Activated CD8-positive, alpha-beta T cell treated with anti-CD3 and anti-CD28 coated beads for 36 hours (primary cell): ENCODE measurements around the gene FLT4. TPM values are rescaled to one million over a fixed set of nuclear protein-coding genes. Genes with fewer than 3 reads are reported as not detected.

Experiments
- ATAC-seq: fragments of 200-7000 bp; cut with Tn5 transposase; one replicate; pipeline ENCODE4 v1.10.0; 2021; ENCODE audit warnings: mild to moderate bottlenecking, moderate library complexity
- CTCF ChIA-PET: fragments of 350-600 bp; sonication (Branson Sonifier 250); formaldehyde crosslinking; loops from one replicate; lab custom pipeline; 2021; ENCODE audit warnings: antibody characterized with exemption; lab: Charles Lee
- POLR2A ChIA-PET: fragments of 350-600 bp; sonication (Branson Sonifier 250); formaldehyde crosslinking; loops from one replicate; lab custom pipeline; 2021; ENCODE audit warnings: antibody characterized with exemption; lab: Charles Lee
- DNase-seq: peaks from one replicate; pipeline ENCODE4 v3.0.0-alpha.2; 2020
- H3K27ac Mint-ChIP-seq: one replicate; pipeline ENCODE4 v1.8.0; 2021; ENCODE audit warnings: mild to moderate bottlenecking, mixed read lengths
- H3K27me3 Mint-ChIP-seq: one replicate; pipeline ENCODE4 v1.8.0; 2021; ENCODE audit warnings: mixed read lengths
- H3K36me3 Mint-ChIP-seq: one replicate; pipeline ENCODE4 v1.8.0; 2021; ENCODE audit warnings: low read depth, mixed read lengths
- H3K4me1 Mint-ChIP-seq: one replicate; pipeline ENCODE4 v1.8.0; 2021; ENCODE audit warnings: low read depth, mixed read lengths
- H3K4me3 Mint-ChIP-seq: one replicate; pipeline ENCODE4 v1.8.0; 2021; ENCODE audit warnings: mild to moderate bottlenecking, moderate library complexity, mixed read lengths
- H3K9me3 Mint-ChIP-seq: one replicate; pipeline ENCODE4 v1.8.0; 2021; ENCODE audit warnings: mixed read lengths
- CTCF ChIP-seq: fragments of 200-600 bp; IDR thresholded peaks from one replicate; pipeline ENCODE4 v1.8.0; 2022; ENCODE audit warnings: antibody characterized with exemption, mild to moderate bottlenecking
- intact Hi-C: fragments of 100-400 bp; cut with micrococcal nuclease; formaldehyde crosslinking; loops from one replicate; pipeline ENCODE4 v1.10.0; 2022
- total RNA-seq, 2 experiments: library from RNA; stranded (reverse); gene quantifications; one replicate each; pipeline ENCODE4 v1.2.3, GENCODE V29; 2021

Gene FLT4
- total RNA-seq, 2 experiments from 2014 or later = 3.3 to 4.4 TPM

- Mint-ChIP-seq H3K27me3 (peaks cover 4% of the 10 kb centered on the region), H3K9me3 (no peaks in the 10 kb centered on the region), H3K27ac (no peak overlapping the region), H3K36me3 (no peaks in the 10 kb centered on the region), H3K4me3 (no peak overlapping the region), H3K4me1 (no peaks in the 10 kb centered on the region)
- TF ChIP-seq CTCF = no peak
- ChIA-PET POLR2A (no interaction called here), CTCF (no interaction called here)
- DNase-seq (no peak), ATAC-seq (no peak)
- intact Hi-C loops = no loop called here
Observed at GRCh38 chr5:180642779-180643178, 6.6 kb downstream of the FLT4 start.

DNA sequence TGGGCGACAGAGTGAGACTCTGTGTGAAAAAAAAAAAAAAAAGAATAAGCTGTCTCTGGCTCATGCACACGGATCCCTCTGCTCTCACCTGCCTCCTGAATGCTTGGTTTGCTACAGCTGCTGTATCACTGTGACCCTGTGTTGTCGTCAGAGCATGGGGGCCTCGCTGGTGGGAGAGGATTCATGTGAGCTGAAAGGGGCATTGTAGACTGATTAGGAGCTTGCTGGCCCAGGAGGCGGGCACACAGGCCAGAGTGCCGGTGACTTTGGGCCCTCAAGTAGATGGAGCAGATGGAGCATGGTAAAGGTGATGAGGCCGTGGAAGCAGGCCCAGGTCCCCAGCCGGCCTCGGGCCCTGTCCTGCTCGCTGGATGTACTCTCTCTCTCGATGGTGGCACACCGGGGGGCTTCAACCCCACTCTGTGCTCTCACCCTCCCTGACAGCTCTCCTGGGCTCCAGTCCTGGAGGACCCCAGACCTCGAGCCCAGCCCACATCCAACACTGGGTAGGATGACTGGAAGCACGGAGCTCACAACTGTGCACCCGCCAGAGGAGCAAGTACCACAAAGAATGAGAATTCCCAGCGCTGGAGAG, 7.1 kb downstream of the FLT4 start:
- no peak overlapping the region for H3K27ac Mint-ChIP-seq
- intact Hi-C loops = no loop called here
- CTCF ChIA-PET = interaction anchor here (1.2 kb wide), 1 partner anchor 36 kb away, joined by 3 read pairs; no protein-coding TSS in a partner anchor

DNA sequence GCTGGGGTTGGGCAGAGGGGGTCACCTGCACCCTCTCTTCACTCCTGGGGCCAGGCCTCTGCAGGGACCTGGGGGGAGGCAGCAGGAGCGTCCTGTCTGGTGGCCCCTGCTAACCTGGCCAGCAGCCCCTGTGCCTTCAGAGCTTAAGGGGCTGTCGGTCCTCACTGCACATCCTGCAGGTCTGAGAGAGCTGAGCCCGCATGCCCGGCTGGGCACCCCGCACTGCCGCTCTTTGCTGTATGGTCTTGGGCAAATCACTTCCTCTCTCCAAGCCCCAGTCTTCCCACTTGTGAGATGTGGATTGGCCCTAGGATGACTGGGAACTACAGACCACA, 7.9 kb downstream of the FLT4 start:
- no peak for ATAC-seq
- H3K9me3 Mint-ChIP-seq = no peaks in the 10 kb centered on the region

More for the DNA sequence above, 7.1 kb downstream of the FLT4 start:
- Mint-ChIP-seq H3K9me3 (no peaks in the 10 kb centered on the region), H3K4me1 (no peaks in the 10 kb centered on the region), H3K4me3 (no peak overlapping the region), H3K27me3 (peaks cover 4% of the 10 kb centered on the region), H3K36me3 (no peaks in the 10 kb centered on the region)
- DNase-seq (no peak), ATAC-seq (no peak)
- POLR2A ChIA-PET = no interaction called here
- TF ChIP-seq CTCF = no peak

DNA sequence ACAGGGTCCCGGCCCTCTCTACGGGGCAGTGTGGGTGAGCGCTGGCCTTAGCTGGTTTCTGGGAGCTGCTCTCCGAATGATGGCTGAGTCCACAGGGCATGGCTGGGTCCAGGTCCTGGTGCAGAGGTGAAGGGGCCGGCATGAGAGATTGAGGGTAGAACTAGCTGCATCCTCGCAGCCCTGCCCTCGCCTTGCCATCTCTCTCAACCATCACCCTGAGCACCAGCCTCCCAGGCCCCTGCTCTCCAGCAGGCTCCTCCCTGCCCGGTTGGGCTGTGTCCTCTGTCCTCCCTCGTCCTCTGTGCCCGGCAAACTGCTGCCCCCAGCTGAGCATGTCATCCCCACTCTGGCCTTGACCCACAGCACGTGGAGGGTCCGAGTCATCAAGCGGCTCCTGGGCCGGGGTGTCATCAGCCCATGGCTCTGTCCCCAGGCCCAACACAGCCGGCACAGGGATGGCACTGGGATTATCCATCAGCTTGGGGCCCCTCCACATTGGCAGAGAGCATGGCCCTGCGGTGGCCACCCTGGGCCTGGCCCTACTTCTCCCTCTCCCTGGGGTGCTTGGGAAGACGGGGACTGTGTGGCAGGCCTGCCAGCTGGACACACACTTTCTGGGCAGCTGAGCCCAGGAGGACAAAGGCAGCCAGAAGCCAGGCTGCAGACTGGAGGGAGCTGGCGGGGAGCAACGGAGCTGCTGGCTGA, 8.4 kb downstream of the FLT4 start:
- intact Hi-C loops = no loop called here
- no peak overlapping the region for H3K27ac Mint-ChIP-seq
- ChIA-PET POLR2A (no interaction called here), CTCF (interaction anchor here (1.2 kb wide), 1 partner anchor 35 kb away, joined by 3 read pairs; no protein-coding TSS in a partner anchor)
- no peak for DNase-seq
- H3K4me3 Mint-ChIP-seq = no peak overlapping the region
- no peak for TF ChIP-seq CTCF
- H3K4me1 Mint-ChIP-seq = no peaks in the 10 kb centered on the region
- H3K9me3 Mint-ChIP-seq = no peaks in the 10 kb centered on the region
- ATAC-seq = no peak
- no peaks in the 10 kb centered on the region for H3K36me3 Mint-ChIP-seq
- H3K27me3 Mint-ChIP-seq = peaks cover 1% of the 10 kb centered on the region

More for the DNA sequence above, 7.9 kb downstream of the FLT4 start:
- DNase-seq = no peak
- no peak for TF ChIP-seq CTCF
- ChIA-PET CTCF (interaction anchor here (1.2 kb wide), 1 partner anchor 35 kb away, joined by 3 read pairs; no protein-coding TSS in a partner anchor), POLR2A (no interaction called here)
- Mint-ChIP-seq H3K27me3 (peaks cover 4% of the 10 kb centered on the region), H3K4me3 (no peak overlapping the region), H3K4me1 (no peaks in the 10 kb centered on the region), H3K36me3 (no peaks in the 10 kb centered on the region), H3K27ac (no peak overlapping the region)
- intact Hi-C loops = no loop called here

DNA sequence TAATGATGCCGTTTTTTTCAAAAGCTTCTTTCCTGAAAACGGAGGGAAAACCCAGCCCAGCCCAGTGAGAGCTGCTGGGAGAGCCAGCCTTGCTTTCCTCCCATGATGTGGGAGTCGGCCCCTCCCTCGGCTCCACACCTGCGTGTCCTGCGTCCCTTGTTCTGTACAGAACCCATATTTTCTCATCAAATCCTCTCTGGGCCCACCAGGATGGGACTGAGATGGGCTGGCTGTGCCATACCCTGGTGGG, 8.9 kb downstream of the FLT4 start:
- Mint-ChIP-seq H3K9me3 (no peaks in the 10 kb centered on the region), H3K27ac (no peak overlapping the region), H3K27me3 (no peaks in the 10 kb centered on the region), H3K4me1 (no peaks in the 10 kb centered on the region), H3K4me3 (no peak overlapping the region), H3K36me3 (no peaks in the 10 kb centered on the region)
- DNase-seq = no peak
- intact Hi-C loops = no loop called here
- no peak for ATAC-seq
- ChIA-PET CTCF (no interaction called here), POLR2A (no interaction called here)
- no peak for TF ChIP-seq CTCF
